ENCODE data around the gene WDR81.

DNA sequence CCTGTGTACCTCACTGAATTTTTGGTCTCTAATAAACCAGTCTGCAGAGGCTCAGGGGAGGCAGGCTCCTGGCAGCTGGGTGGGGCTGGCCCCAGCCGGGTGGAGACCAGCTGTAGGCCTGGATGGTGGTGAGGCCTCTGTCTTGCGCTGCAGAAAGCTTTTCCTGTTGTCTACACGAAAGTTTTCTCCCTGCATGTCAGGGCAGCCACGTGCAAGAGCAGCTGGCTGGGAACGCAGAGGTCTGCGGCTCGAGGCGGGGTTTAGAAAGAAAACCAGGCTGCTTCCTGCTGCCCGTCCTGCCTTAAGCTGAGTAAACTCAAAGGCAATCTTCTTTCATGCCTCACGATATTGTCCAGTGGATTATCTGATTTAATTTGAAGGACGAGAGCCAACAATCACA, 39.8 kb downstream of the WDR81 start:
- TF ChIP-seq POLR2A (IDR thresholded peaks at IDR 0.05), result no peak
- no peak for TF ChIP-seq CTCF (IDR thresholded peaks at IDR 0.05)
- TF ChIP-seq EP300 (IDR thresholded peaks at IDR 0.05), result no peak

Measured in stomach (tissue), 4 donors.